OCI-LY7 (cell line): ENCODE results near the gene NCKAP1. TPM values are rescaled to one million over a fixed set of nuclear protein-coding genes. Genes with fewer than 3 reads are reported as not detected.
"Not testable (repeated sequence)": the region's sequence is repeated elsewhere in the genome, so short reads cannot be mapped to it uniquely, and the experiment has no call there.

Experiments
- BruUV-seq: library from RNA; stranded (reverse); fragments of 400-500 nt; replicated peaks from 2 replicates; lab custom pipeline; 2021; lab: Mats Ljungman, UMichigan
- CTCF ChIA-PET: fragments of 300-600 bp; sonication (Branson Sonifier 250); formaldehyde crosslinking; loops from one replicate; lab custom pipeline; 2022; ENCODE audit warnings: antibody characterized with exemption; ENCODE audit not compliant: unreplicated experiment; lab: Charles Lee
- POLR2A ChIA-PET: fragments of 300-600 bp; sonication (Branson Sonifier 250); formaldehyde crosslinking; loops from one replicate; lab custom pipeline; 2022; ENCODE audit warnings: antibody characterized with exemption; lab: Charles Lee
- DNase-seq: peaks from one replicate; pipeline ENCODE4 v3.0.0-alpha.2; 2015; ENCODE audit warnings: low spot score
- H2AFZ ChIP-seq: fragments of 200-600 bp; sonication (generic), shearing (Covaris generic); 2 replicates; pipeline ENCODE4 v1.6.1; 2014; ENCODE audit warnings: mild to moderate bottlenecking, antibody characterized with exemption, low read length, moderate library complexity
- H3K27ac ChIP-seq: fragments of 200-600 bp; sonication (generic); 2 replicates; pipeline ENCODE4 v1.5.1; 2014; ENCODE audit warnings: mixed run types, low read depth, mild to moderate bottlenecking, moderate library complexity, low read length, inconsistent platforms; ENCODE audit not compliant: poor library complexity, severe bottlenecking
- H3K36me3 ChIP-seq: fragments of 200-600 bp; sonication (generic); 2 replicates; pipeline ENCODE4 v1.6.1; 2014; ENCODE audit warnings: mild to moderate bottlenecking, antibody characterized with exemption, low read length, moderate library complexity, mixed read lengths; ENCODE audit not compliant: insufficient read depth
- H3K4me1 ChIP-seq: fragments of 200-600 bp; sonication (generic); 2 replicates; pipeline ENCODE4 v1.5.1; 2014; ENCODE audit warnings: mild to moderate bottlenecking, low read length; ENCODE audit not compliant: insufficient read depth, poor library complexity, severe bottlenecking
- H3K4me2 ChIP-seq: fragments of 200-600 bp; sonication (generic); 2 replicates; pipeline ENCODE4 v1.6.1; 2014; ENCODE audit warnings: mild to moderate bottlenecking, low read length
- H3K4me3 ChIP-seq: fragments of 200-600 bp; sonication (generic); 2 replicates; pipeline ENCODE4 v1.5.1; 2014; ENCODE audit warnings: mild to moderate bottlenecking, low read depth, low read length; ENCODE audit not compliant: poor library complexity, severe bottlenecking
- H3K79me2 ChIP-seq: fragments of 200-600 bp; sonication (generic); 2 replicates; pipeline ENCODE4 v1.6.1; 2016; ENCODE audit warnings: low read depth, mild to moderate bottlenecking, low read length, moderate library complexity, mixed read lengths; ENCODE audit not compliant: insufficient read depth
- H3K9me2 ChIP-seq: fragments of 200-600 bp; sonication (generic); 2 replicates; pipeline ENCODE4 v1.6.1; 2016; ENCODE audit warnings: mild to moderate bottlenecking, low read length, mixed read lengths; ENCODE audit not compliant: insufficient read depth
- H3K9me3 ChIP-seq: fragments of 200-600 bp; sonication (generic); 2 replicates; pipeline ENCODE4 v1.6.1; 2014; ENCODE audit warnings: mild to moderate bottlenecking, mixed run types, low read length, mixed read lengths
- H4K20me1 ChIP-seq: fragments of 200-600 bp; sonication (generic); 2 replicates; pipeline ENCODE4 v1.6.1; 2014; ENCODE audit warnings: mild to moderate bottlenecking, antibody characterized with exemption, low read length, moderate library complexity, mixed read lengths; ENCODE audit not compliant: insufficient read depth
- EZH2phosphoT487 ChIP-seq: fragments of 200-600 bp; sonication (generic); IDR thresholded peaks from 2 replicates; pipeline ENCODE4 v1.6.1; 2018; ENCODE audit warnings: low read depth, borderline replicate concordance, mild to moderate bottlenecking, mixed run types, antibody characterized with exemption, low read length, moderate library complexity, mixed read lengths
- intact Hi-C: fragments of 100-400 bp; cut with micrococcal nuclease; formaldehyde crosslinking; loops from one replicate; pipeline ENCODE4 v1.10.0; 2022; ENCODE audit not compliant: unreplicated experiment
- total RNA-seq, 2 experiments: library from RNA; depleted of rRNA in 1 of 2; stranded (reverse); fragments of >200 nt in 1 of 2; shearing (Covaris generic) in 1 of 2; gene quantifications; 2 replicates each; pipeline ENCODE4 v1.2.3, GENCODE V29; 2014 to 2022
- TF ChIP-seq, protein P1 (sequence below): fragments of 200-600 bp; sonication (generic); conservative IDR thresholded peaks from 2 replicates; pipeline ENCODE4 v1.5.1; 2014; ENCODE audit warnings: mild to moderate bottlenecking, antibody characterized with exemption, low read length, moderate library complexity, mixed read lengths

NCKAP1 gene
- total RNA-seq, 2 experiments from 2014 or later: 0.06 to 0.55 TPM

DNA sequence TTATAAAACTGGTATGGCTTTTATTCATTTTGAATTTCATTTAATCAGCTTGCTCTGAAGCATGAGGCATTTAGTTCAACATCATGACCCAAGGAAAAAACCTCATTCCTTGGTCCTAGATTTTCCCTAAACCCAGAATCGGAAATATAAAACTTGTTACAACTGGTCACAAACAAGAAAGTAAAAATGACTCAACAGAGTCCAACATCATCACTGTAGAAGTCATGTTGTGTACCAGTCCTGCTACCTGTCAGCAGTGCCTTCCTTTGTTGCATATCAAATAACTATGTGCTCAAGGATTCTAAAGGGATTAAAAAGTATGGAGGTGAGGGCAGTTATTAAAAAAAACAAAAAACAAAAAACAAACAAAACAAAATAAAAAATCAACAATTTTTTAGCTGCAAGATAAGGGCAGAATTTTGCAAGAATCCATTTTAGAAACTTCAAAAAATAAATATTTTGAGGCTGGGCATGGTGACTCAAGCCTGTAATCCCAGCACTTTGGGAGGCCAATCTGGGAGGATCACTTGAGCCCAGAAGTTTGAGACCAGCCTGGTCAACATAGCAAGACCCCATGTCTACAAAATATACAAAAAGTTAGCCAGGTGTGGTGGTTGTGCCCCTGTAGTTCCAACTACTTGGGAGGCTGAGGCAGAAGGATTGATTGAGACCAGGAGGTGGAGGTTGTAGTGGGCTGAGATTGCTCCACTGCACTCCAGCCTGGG, 18.4 kb downstream of the NCKAP1 start:
- H2AFZ ChIP-seq: no peak overlapping the region
- no peak for DNase-seq
- no peaks in the 10 kb centered on the region for H3K79me2 ChIP-seq
- H3K27ac ChIP-seq: no peak overlapping the region
- no peaks in the 10 kb centered on the region for H3K9me3 ChIP-seq
- H3K4me1 ChIP-seq: no peaks in the 10 kb centered on the region
- POLR2A ChIA-PET: no interaction called here
- intact Hi-C loops: no loop called here
- CTCF ChIA-PET: no interaction called here
- BruUV-seq: no TSS peak
- H3K9me2 ChIP-seq: no peaks in the 10 kb centered on the region
- H3K4me2 ChIP-seq: no peak overlapping the region
- H4K20me1 ChIP-seq: no peaks in the 10 kb centered on the region; the same call in 1 of the 2 replicates
- no peak overlapping the region for H3K4me3 ChIP-seq
- TF ChIP-seq, protein P1, sequence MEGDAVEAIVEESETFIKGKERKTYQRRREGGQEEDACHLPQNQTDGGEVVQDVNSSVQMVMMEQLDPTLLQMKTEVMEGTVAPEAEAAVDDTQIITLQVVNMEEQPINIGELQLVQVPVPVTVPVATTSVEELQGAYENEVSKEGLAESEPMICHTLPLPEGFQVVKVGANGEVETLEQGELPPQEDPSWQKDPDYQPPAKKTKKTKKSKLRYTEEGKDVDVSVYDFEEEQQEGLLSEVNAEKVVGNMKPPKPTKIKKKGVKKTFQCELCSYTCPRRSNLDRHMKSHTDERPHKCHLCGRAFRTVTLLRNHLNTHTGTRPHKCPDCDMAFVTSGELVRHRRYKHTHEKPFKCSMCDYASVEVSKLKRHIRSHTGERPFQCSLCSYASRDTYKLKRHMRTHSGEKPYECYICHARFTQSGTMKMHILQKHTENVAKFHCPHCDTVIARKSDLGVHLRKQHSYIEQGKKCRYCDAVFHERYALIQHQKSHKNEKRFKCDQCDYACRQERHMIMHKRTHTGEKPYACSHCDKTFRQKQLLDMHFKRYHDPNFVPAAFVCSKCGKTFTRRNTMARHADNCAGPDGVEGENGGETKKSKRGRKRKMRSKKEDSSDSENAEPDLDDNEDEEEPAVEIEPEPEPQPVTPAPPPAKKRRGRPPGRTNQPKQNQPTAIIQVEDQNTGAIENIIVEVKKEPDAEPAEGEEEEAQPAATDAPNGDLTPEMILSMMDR: no peak
- no peak for TF ChIP-seq EZH2phosphoT487
- H3K36me3 ChIP-seq: no peaks in the 10 kb centered on the region

DNA sequence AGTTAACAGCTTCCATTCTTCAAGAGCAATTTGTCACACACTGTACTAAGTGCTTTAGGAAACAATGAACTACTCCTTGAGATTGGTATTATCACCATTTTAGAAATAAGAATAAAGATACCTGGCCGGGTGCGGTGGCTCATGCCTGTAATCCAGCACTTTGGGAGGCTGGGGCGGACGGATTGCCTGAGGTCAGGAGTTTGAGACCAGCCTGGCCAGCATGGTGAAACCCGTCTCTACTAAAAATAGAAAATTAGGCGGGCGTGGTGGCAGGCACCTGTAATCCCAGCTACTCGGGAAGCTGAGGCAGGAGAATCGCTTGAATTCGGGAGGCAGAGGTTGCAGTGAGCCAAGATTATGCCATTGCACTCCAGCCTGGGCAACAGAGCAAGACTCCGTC, 20.4 kb downstream of the NCKAP1 start:
- H3K4me2 ChIP-seq, H4K20me1 ChIP-seq, H3K9me3 ChIP-seq, DNase-seq, H3K4me1 ChIP-seq, intact Hi-C loops, H2AFZ ChIP-seq, CTCF ChIA-PET, H3K27ac ChIP-seq, H3K79me2 ChIP-seq, H3K4me3 ChIP-seq, H3K36me3 ChIP-seq, H3K9me2 ChIP-seq, BruUV-seq: not testable (repeated sequence)
- POLR2A ChIA-PET: interaction anchor here (0.6 to 0.7 kb wide), 2 partner anchors 17 to 464 kb away, joined by 3 to 6 read pairs; no protein-coding TSS in a partner anchor

DNA sequence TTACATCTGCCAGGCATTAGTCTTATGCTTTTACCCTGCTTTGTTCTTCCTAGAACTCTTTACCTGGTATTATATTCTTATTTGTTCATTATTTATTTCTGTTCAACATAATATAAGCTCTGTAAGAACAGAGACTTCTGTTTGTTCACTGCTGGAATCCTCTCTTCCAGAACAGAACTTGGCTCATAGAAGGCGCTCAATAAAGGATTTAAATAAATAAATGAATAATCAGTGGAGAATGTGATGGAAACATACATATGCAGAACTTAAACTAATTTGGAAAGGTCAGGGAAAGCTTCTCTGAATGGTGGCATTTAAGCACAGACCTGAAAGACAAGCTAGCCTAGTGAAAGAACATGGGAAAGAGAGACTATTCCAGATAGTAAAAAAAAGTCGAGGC, 24.3 kb downstream of the NCKAP1 start:
- Histone ChIP-seq H3K36me3 (no peaks in the 10 kb centered on the region), H4K20me1 (no peaks in the 10 kb centered on the region), H3K9me3 (no peaks in the 10 kb centered on the region), H3K9me2 (no peaks in the 10 kb centered on the region), H2AFZ (no peak overlapping the region), H3K4me3 (no peak overlapping the region), H3K27ac (no peak overlapping the region), H3K79me2 (no peaks in the 10 kb centered on the region), H3K4me2 (no peak overlapping the region), H3K4me1 (no peaks in the 10 kb centered on the region)
- POLR2A ChIA-PET: interaction anchor here (1.1 kb wide), 1 partner anchor 65 kb away, joined by 3 read pairs; the partner anchor contains the start of gene DUSP19
- intact Hi-C loops: no loop called here
- no peak for DNase-seq
- TF ChIP-seq, protein P1: no peak
- TF ChIP-seq EZH2phosphoT487: no peak
- CTCF ChIA-PET: no interaction called here
- no TSS peak for BruUV-seq
